Measurements from ENCODE around the gene DUSP2.

Gene DUSP2, protein sequence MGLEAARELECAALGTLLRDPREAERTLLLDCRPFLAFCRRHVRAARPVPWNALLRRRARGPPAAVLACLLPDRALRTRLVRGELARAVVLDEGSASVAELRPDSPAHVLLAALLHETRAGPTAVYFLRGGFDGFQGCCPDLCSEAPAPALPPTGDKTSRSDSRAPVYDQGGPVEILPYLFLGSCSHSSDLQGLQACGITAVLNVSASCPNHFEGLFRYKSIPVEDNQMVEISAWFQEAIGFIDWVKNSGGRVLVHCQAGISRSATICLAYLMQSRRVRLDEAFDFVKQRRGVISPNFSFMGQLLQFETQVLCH

DNA sequence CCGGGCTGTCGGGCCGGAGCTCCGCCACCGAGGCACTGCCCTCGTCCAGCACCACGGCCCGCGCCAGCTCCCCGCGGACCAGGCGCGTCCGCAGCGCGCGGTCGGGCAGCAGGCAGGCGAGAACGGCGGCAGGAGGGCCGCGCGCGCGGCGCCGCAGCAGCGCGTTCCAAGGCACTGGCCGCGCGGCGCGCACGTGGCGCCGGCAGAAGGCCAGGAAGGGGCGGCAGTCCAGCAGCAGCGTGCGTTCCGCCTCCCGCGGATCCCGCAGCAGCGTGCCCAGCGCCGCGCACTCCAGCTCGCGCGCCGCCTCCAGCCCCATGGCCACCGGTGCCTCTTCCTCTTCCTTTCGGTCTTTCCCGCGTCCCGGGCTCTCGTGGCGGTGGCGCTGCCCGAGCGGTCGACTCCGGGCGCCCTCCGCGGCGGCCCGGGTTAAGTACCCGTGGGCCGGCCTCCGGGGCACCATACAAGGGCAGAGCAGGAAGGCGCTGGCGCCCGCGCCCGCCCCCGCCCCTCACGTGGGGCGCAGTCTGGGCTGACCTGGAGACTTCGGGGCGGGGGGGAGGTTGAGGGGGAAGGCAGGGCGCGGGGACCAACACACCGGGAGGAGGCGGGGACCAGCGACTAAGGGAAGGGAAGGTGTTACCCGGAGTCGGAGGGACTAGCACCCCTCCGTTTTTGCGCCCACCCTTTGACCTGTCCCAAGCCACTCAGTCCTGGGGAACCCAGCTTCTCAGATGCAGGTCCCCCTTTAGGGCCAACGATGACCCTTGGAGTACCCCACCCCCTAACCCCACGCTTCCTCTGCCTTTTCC, at the start of gene DUSP2:
Gene DUSP2 (minus strand): TSS at position 405 of the 812 bp plus-strand sequence. CDS start 86 bp downstream, at position 319.
- peak; percentile 83 to 85 for DNase-seq
- TF ChIP-seq POLR2A (IDR thresholded peaks at IDR 0.05; ENCODE audit: low read length) (peak; percentile 86), GATA1 (IDR thresholded peaks at IDR 0.05; ENCODE audit: low read depth, low read length) (no peak)

DNA sequence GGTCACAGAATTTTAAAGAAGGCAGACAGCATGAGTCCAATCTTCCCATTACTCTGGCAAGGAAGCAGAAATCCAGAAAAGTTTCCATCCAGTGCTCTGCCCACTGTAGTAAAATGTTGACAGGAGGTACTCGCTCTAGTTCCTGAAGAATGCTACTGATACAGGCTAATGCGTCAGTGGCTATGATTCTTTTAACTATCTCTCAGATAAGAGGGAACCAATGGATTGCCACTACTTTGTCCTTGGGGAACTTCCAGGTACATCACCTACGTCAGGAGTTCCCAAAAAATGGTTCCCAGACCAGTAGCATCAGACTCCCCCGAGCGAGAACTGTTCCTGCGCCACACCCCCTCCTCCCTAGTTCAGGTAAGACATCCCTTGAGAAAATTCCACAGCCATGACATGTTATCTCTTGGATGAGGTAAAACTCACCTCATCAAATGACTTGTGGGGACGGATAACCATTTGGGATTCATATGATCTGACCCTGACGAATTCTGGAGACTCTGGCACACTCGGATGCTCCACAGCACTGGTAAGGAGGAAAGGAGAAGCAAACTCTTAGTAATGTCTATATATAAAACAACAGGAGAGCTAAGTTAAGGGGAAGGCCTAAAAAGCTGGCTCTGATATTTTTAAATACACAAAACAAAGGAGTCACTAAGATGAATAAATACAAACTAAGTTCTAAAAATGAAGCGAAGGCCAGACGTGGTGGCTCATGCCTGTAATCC, 46.9 kb upstream of the DUSP2 start:
- no peak for TF ChIP-seq POLR2A (IDR thresholded peaks at IDR 0.05; ENCODE audit: low read length)
- TF ChIP-seq GATA1 (IDR thresholded peaks at IDR 0.05; ENCODE audit: low read depth, low read length) = no peak
- no peak for DNase-seq

DNA sequence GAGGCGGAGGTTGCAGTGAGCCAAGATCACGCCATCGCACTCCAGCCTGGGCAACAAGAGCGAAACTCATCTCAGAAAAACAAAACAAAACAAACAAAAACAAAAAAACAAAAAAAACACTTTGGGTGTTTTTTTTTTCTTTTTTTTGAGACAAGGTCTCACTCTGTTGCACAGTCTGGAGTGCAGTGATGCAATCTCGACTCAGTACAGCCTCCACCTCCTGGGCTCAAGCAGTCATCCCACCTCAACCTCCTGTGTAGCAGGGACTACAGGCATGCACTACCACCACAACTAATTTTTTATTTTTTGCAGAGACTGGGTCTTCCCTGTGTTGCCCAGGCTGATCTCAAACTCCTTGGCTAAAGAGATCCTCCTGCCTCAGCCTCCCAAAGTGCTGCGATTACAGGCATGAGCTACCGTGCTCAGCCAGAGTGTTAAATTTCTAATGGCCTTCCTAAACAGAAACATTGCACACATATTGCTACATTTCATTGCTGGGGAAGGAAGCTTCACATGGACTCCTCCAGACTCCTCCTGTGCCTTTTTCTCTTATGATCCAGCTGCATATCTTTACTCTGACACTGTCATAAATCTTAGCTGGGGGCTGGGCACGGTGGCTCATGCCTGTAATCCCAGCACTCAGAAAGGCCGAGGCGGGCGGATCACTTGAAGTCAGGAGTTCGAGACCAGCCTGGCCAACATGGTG, 43.7 kb upstream of the DUSP2 start:
- DNase-seq = no peak

DNA sequence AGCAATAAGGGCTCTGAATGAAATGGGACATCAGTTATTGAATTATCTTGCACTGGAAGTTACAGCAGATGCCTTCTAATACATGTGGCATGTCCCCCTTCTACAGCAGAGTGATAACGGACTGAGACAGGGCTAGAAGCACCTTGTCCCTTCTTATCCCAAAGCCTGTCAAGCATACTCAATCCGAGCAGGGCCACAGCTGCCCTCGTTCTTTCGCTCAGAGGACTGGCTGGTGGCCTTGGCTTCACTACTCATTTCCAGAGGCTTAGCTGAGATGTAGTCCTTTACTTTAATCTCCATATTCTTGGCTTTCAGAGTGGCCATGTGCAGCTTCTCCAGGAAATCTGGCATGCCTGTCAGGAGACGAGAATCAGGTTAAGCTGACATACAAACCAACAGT, 41.3 kb upstream of the DUSP2 start:
- DNase-seq = peak in 1 of 2 experiments; percentile 20
- TF ChIP-seq POLR2A (IDR thresholded peaks at IDR 0.05; ENCODE audit: low read length) (no peak), GATA1 (IDR thresholded peaks at IDR 0.05; ENCODE audit: low read depth, low read length) (no peak)

More for the DNA sequence above, 43.7 kb upstream of the DUSP2 start:
- TF ChIP-seq POLR2A (IDR thresholded peaks at IDR 0.05; ENCODE audit: low read length) = no peak
- TF ChIP-seq GATA1 (IDR thresholded peaks at IDR 0.05; ENCODE audit: low read depth, low read length) = no peak

DNA sequence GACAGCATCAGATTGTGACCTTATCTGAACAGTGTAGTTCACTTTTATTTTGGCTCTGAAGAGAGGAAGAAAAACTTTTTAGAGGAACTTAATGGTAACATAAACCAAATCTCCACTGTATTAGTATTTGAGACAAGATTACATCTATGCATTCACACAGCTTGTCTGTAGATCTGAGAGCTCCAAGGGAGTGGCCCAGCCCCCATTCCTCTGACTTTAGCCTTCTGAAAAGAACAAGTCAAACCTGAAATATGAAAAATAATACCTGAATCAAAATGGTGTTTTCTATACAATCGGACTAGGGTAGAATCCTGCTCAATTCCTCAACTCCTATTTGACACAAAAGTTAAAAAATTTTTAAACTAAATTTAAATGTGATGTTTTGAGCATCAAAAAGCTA, 40.3 kb upstream of the DUSP2 start:
- TF ChIP-seq POLR2A (IDR thresholded peaks at IDR 0.05; ENCODE audit: low read length) (no peak), GATA1 (IDR thresholded peaks at IDR 0.05; ENCODE audit: low read depth, low read length) (no peak)
- DNase-seq = no peak

DNA sequence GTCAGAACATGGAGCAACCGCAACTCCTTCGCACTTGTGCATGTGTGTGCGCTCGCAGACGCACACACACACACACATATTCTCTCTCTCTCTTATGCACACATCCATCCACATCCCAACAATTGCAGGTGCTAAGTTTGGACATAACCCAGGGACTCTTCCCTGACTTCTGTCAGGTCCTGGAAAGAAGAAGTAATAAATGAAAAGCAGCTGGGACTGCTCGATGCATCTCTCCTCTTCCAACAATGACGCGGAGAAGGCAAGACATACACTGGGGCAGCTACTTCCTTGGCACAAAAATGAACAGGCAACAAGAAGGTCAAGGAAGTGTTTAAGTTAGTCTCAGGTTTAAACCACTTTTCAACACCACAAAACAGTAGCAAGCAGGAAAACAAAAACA, 39.7 kb upstream of the DUSP2 start:
- DNase-seq = no peak
- no peak for TF ChIP-seq POLR2A (IDR thresholded peaks at IDR 0.05; ENCODE audit: low read length)
- TF ChIP-seq GATA1 (IDR thresholded peaks at IDR 0.05; ENCODE audit: low read depth, low read length) = no peak

DNA sequence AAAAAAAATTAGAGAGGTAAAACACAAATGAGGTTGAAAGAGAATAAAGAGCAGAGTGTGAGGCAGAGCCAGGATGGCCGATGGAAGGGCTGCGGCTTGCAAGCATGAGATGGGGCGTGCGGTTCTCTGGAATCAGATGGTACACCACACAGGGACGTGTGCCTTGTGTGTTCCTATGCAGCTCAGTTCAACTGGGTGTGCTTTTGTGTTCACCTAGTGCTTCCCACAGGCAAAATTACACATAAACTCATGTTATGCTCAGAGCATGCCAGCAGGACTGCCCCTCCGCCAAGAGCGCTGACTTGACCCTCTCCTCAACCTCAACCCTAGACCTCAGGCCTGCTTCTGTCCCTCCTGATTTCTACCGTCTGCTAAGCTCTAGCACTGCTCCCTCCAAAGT, 38.9 kb upstream of the DUSP2 start:
- DNase-seq = no peak
- TF ChIP-seq POLR2A (IDR thresholded peaks at IDR 0.05; ENCODE audit: low read length) (no peak), GATA1 (IDR thresholded peaks at IDR 0.05; ENCODE audit: low read depth, low read length) (no peak)

DNA sequence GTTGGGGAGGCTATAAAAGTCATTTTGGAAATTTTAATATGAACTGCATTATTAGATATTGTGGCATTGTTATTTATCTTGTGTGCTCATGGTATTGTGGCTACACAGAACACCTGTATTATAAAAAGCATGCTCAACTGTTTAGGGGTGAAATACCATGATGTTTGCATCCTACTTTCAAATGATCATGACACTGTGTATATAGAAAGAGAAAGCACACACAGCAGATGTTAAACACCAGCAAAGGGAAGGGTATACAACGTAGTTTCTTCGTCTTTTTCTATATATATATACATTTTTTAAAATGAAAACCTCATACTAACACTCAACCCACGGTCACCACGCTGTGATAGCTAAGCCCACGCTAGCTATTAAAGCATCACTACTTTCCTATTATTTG, 36.3 kb upstream of the DUSP2 start:
- DNase-seq = no peak
- no peak for TF ChIP-seq POLR2A (IDR thresholded peaks at IDR 0.05; ENCODE audit: low read length)
- no peak for TF ChIP-seq GATA1 (IDR thresholded peaks at IDR 0.05; ENCODE audit: low read depth, low read length)

DNA sequence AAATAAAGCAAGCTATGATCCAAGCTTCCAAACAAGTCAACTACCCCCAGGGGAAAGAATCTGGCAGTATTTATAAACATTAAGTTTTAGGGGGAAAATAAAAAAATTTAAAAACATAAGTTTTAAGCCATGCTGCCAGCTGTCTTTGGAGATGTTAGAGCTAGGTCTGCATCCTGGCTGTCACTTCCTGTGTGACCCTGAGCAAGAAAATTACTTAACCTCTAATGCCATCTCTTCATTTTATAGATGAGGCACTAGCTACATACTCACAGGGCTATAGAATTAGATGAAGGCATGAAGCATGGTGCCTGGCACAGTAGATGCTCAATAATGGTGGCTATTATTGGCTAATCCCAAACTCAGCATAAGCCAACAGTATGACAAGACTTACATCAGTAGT, 35.3 kb upstream of the DUSP2 start:
- no peak for TF ChIP-seq GATA1 (IDR thresholded peaks at IDR 0.05; ENCODE audit: low read depth, low read length)
- no peak for TF ChIP-seq POLR2A (IDR thresholded peaks at IDR 0.05; ENCODE audit: low read length)
- DNase-seq = no peak

DNA sequence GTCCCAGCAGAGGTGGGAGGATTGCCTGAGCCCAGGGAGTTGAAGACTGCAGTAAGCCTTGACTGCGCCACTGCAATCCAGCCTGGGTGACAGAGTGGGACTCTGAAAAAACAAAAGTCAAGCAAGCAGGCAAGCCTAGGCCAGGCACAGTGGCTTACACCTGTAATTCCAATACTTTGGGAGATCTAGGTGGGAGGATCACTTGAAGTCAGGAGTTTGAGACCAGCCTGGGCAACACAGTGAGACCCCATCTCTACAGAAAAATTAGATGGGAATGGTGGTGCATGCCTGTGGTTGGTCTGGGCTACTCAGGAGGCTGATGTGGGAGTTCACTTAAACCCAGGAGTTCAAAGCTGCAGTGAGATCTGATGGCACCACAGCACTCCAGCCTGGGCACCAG, 34.8 kb upstream of the DUSP2 start:
- DNase-seq = no peak
- TF ChIP-seq GATA1 (IDR thresholded peaks at IDR 0.05; ENCODE audit: low read depth, low read length) (no peak), POLR2A (IDR thresholded peaks at IDR 0.05; ENCODE audit: low read length) (no peak)

DNA sequence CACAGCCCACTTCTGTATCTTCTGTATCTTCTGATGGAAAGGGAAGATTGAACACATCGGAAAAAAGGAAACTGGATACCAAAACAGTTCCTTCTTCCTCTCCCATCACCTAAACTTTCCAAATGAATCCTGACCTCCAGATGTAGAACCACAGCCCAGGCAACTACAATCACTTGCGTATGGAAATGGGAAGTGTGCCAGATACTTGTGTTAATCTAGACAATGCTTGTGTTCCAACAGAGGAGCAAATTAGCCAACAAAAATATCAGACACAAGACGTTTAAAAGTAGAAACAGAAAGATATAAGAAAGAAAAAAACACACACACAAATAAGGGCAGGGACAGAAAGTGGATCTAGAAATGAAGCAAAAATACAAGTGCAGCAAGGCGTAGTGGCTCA, 31.4 kb upstream of the DUSP2 start:
- TF ChIP-seq GATA1 (IDR thresholded peaks at IDR 0.05; ENCODE audit: low read depth, low read length) (no peak), POLR2A (IDR thresholded peaks at IDR 0.05; ENCODE audit: low read length) (no peak)
- DNase-seq = no peak

DNA sequence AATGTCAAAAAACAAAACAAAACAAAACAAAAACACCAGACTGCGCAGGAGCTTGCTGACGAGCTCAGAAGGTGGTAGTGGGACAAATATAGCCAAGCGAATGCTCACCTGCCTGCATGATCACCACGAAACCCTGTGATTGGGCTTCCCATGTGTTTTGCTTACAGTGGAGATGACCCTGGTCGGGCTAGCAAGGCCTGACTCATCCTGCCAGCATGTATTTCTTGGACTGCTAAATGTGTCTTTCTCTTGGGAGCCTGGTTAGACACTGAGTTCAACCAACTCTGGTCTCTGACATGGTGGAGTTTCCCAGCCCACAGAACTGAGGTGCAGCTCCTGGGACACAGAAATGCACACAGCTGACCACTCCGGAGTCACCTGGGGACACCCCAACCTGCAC, 30.7 kb upstream of the DUSP2 start:
- no peak for TF ChIP-seq POLR2A (IDR thresholded peaks at IDR 0.05; ENCODE audit: low read length)
- TF ChIP-seq GATA1 (IDR thresholded peaks at IDR 0.05; ENCODE audit: low read depth, low read length) = no peak
- no peak for DNase-seq
